ENCODE results near the gene FOXC1. TPM values are rescaled to one million over a fixed set of nuclear protein-coding genes. Genes with fewer than 3 reads are reported as not detected.

FOXC1 gene
- total RNA-seq, 1 experiment from 2014 or later: 40.7 TPM

GRCh38 chr6:1577146-1577680, 32.5 kb upstream of the FOXC1 start:
- ATAC-seq (no peak), DNase-seq (ENCODE audit: low read depth, low spot score) (no peak)
- no peak overlapping the region for H3K4me3 ChIP-seq (replicated peaks in 1 of 2; ENCODE audit: low read depth in 1 of 2, low read length in 2 of 2)
- no peaks in the 10 kb centered on the region for H3K9me2 ChIP-seq (ENCODE audit: insufficient read depth)
- H3K4me1 ChIP-seq (ENCODE audit: control insufficient read depth in 1 of 2, insufficient read depth in 2 of 2, low read length in 2 of 2): no peaks in the 10 kb centered on the region
- H2AFZ ChIP-seq (ENCODE audit: low read depth, low read length, poor library complexity, severe bottlenecking): no peak overlapping the region
- CTCF ChIA-PET: no interaction called here
- BruUV-seq (replicated peaks): no TSS peak
- H3K79me2 ChIP-seq (ENCODE audit: insufficient read depth, low read length): no peaks in the 10 kb centered on the region
- intact Hi-C loops (cut with micrococcal nuclease): no loop called here
- POLR2A ChIA-PET: no interaction called here
- H3K27ac ChIP-seq (ENCODE audit: low read depth, low read length): no peak overlapping the region
- H3K9ac ChIP-seq (ENCODE audit: low read length): no peak overlapping the region
- no peaks in the 10 kb centered on the region for H4K20me1 ChIP-seq (ENCODE audit: insufficient read depth)
- RAD21 ChIA-PET (ENCODE audit: low non-redundant PET in 1 of 2, low total read pairs in 2 of 2, uncharacterized antibody in 2 of 2, unreplicated experiment in 2 of 2): no interaction called here
- H3K27me3 ChIP-seq (ENCODE audit: insufficient read depth, low read length): no peaks in the 10 kb centered on the region
- H3K9me3 ChIP-seq (ENCODE audit: control insufficient read depth in 1 of 2, insufficient read depth in 1 of 2, low read depth in 1 of 2, low read length in 2 of 2): no peaks in the 10 kb centered on the region
- H3K4me2 ChIP-seq (ENCODE audit: low read length): no peak overlapping the region
- no peak for TF ChIP-seq POLR2A (IDR thresholded peaks at IDR 0.05; ENCODE audit: borderline replicate concordance, extremely low read depth, insufficient read depth, insufficient read length)
- TF ChIP-seq EZH2 (IDR thresholded peaks at IDR 0.05): no peak
- TF ChIP-seq, protein P1, sequence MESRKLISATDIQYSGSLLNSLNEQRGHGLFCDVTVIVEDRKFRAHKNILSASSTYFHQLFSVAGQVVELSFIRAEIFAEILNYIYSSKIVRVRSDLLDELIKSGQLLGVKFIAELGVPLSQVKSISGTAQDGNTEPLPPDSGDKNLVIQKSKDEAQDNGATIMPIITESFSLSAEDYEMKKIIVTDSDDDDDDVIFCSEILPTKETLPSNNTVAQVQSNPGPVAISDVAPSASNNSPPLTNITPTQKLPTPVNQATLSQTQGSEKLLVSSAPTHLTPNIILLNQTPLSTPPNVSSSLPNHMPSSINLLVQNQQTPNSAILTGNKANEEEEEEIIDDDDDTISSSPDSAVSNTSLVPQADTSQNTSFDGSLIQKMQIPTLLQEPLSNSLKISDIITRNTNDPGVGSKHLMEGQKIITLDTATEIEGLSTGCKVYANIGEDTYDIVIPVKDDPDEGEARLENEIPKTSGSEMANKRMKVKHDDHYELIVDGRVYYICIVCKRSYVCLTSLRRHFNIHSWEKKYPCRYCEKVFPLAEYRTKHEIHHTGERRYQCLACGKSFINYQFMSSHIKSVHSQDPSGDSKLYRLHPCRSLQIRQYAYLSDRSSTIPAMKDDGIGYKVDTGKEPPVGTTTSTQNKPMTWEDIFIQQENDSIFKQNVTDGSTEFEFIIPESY (IDR thresholded peaks at IDR 0.05; ENCODE audit: extremely low read depth, insufficient replicate concordance, low read length): no peak
- no peak for TF ChIP-seq YY1 (IDR thresholded peaks at IDR 0.05; ENCODE audit: extremely low read depth, insufficient replicate concordance, low read depth, low read length)
- no peak for TF ChIP-seq JUND (IDR thresholded peaks at IDR 0.05)
- TF ChIP-seq CEBPB (IDR thresholded peaks at IDR 0.05; ENCODE audit: low read depth): no peak
- TF ChIP-seq EZH2phosphoT487 (IDR thresholded peaks at IDR 0.05; ENCODE audit: borderline replicate concordance): no peak
- TF ChIP-seq ELF1 (IDR thresholded peaks at IDR 0.05; ENCODE audit: borderline replicate concordance, low read depth): no peak
- TF ChIP-seq POLR2AphosphoS5 (IDR thresholded peaks at IDR 0.05; ENCODE audit: low read depth, low read length): no peak
- TF ChIP-seq SIN3A (IDR thresholded peaks at IDR 0.05; ENCODE audit: low read depth): no peak
- no peak for TF ChIP-seq SRF (IDR thresholded peaks at IDR 0.05; ENCODE audit: low read depth)
- TF ChIP-seq RAD21 (IDR thresholded peaks at IDR 0.05; ENCODE audit: low read depth): no peak
- no peak for TF ChIP-seq ZNF274 (IDR thresholded peaks at IDR 0.05; ENCODE audit: low read depth, low read length)
- TF ChIP-seq, protein P2, sequence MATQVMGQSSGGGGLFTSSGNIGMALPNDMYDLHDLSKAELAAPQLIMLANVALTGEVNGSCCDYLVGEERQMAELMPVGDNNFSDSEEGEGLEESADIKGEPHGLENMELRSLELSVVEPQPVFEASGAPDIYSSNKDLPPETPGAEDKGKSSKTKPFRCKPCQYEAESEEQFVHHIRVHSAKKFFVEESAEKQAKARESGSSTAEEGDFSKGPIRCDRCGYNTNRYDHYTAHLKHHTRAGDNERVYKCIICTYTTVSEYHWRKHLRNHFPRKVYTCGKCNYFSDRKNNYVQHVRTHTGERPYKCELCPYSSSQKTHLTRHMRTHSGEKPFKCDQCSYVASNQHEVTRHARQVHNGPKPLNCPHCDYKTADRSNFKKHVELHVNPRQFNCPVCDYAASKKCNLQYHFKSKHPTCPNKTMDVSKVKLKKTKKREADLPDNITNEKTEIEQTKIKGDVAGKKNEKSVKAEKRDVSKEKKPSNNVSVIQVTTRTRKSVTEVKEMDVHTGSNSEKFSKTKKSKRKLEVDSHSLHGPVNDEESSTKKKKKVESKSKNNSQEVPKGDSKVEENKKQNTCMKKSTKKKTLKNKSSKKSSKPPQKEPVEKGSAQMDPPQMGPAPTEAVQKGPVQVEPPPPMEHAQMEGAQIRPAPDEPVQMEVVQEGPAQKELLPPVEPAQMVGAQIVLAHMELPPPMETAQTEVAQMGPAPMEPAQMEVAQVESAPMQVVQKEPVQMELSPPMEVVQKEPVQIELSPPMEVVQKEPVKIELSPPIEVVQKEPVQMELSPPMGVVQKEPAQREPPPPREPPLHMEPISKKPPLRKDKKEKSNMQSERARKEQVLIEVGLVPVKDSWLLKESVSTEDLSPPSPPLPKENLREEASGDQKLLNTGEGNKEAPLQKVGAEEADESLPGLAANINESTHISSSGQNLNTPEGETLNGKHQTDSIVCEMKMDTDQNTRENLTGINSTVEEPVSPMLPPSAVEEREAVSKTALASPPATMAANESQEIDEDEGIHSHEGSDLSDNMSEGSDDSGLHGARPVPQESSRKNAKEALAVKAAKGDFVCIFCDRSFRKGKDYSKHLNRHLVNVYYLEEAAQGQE (IDR thresholded peaks at IDR 0.05; ENCODE audit: low read depth): no peak
- TF ChIP-seq ZFX (IDR thresholded peaks at IDR 0.05): no peak
- no peak for TF ChIP-seq CTCF (IDR thresholded peaks at IDR 0.05 in 2 of 3, conservative IDR thresholded peaks at IDR 0.05 in 1 of 3; ENCODE audit: borderline replicate concordance in 1 of 3, insufficient read depth in 1 of 3, low read depth in 2 of 3, low read length in 2 of 3)
- no peak for TF ChIP-seq MAX (IDR thresholded peaks at IDR 0.05)
- no peak for TF ChIP-seq ATF3 (IDR thresholded peaks at IDR 0.05)
- TF ChIP-seq EGR1 (IDR thresholded peaks at IDR 0.05; ENCODE audit: low read depth): no peak
- no peaks in the 10 kb centered on the region for H3K36me3 ChIP-seq (ENCODE audit: control insufficient read depth in 1 of 2, insufficient read depth in 2 of 2, low read length in 2 of 2)

Data from HCT116 (cell line).